GM12874 (cell line): Measurements from ENCODE around the gene GAP43.

ENCODE experiments used
- TF ChIP-seq, protein P1 (sequence below): IDR thresholded peaks from 2 replicates; pipeline ENCODE4 v1.5.1; 2011; ENCODE audit warnings: low read depth, mild to moderate bottlenecking, control low read depth, low read length, moderate library complexity; ENCODE audit not compliant: insufficient read depth

GAP43 gene

GRCh38 chr3:115623044-115623868, at the start of gene GAP43:
TSS of gene GAP43 (plus strand) at chr3:115623510. CDS start at chr3:115623690, 180 bp downstream.
- TF ChIP-seq, protein P1, sequence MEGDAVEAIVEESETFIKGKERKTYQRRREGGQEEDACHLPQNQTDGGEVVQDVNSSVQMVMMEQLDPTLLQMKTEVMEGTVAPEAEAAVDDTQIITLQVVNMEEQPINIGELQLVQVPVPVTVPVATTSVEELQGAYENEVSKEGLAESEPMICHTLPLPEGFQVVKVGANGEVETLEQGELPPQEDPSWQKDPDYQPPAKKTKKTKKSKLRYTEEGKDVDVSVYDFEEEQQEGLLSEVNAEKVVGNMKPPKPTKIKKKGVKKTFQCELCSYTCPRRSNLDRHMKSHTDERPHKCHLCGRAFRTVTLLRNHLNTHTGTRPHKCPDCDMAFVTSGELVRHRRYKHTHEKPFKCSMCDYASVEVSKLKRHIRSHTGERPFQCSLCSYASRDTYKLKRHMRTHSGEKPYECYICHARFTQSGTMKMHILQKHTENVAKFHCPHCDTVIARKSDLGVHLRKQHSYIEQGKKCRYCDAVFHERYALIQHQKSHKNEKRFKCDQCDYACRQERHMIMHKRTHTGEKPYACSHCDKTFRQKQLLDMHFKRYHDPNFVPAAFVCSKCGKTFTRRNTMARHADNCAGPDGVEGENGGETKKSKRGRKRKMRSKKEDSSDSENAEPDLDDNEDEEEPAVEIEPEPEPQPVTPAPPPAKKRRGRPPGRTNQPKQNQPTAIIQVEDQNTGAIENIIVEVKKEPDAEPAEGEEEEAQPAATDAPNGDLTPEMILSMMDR: no peak

DNA sequence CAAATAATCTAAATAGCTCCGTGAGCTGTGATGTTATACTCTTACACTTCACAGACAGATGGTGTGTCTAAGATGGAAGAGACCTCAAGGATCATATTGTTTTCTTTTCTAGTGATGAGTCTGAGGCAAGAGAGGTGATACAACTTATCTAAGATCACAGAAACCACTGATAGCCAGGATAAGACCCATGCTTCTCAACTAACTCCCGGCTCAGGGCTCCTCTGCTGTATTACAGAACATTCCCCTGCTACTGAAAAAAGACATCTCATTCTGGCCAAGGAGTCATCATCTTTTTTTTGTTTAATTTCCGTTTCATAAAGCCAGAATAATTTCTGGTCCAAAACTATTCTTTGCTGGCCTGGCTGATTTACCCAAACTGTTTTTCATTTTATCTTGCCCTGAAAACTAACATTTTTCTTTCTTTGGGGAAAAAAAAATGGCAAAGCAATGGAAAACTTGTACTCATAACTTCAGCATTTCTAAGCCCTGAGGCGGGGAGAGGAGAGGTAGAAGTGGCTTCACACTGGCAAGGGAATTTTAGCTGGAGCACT, 46.9 kb upstream of the GAP43 start:
- TF ChIP-seq, protein P1: no peak

DNA sequence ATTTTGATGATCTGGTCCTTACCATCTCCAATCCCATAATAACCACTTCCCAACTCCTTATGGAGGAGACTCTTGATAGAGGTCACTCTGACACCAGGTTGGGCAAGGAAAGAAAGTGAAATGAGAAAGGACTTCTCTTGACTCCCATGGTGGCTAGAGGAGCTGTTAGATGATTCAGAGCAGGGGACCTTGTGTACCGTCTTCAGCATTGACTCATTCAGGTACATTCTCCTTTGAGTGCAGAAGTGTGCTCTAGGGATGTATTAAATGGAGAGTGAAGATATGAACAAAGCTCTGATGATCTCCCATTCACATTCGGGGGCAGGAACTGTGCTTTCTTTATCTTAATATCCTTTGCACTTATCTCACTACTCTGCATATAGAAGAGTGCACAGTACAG, 46.3 kb upstream of the GAP43 start:
- TF ChIP-seq, protein P1: no peak

DNA sequence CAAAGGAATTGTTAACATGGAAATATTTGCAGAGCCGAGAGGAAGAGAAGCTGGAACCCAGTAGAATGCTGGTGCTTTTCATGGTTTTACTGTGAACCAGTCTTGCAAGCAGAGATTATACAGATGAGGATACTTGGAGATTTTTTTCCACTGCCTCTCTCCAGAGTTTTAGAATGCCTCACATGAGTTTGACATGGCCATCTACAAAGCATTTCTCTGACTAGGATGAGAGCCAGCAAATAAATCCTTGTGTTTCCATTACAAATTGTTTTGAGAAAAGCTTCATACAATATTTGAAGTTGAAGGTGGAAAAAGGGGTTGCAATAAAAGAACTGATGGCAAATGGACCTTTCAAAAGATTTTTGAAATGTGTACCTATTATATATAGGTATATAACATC, 45.0 kb upstream of the GAP43 start:
- TF ChIP-seq, protein P1: no peak

- TF ChIP-seq, protein P1: no peak
Observed at GRCh38 chr3:115580566-115580965, 42.7 kb upstream of the GAP43 start.

DNA sequence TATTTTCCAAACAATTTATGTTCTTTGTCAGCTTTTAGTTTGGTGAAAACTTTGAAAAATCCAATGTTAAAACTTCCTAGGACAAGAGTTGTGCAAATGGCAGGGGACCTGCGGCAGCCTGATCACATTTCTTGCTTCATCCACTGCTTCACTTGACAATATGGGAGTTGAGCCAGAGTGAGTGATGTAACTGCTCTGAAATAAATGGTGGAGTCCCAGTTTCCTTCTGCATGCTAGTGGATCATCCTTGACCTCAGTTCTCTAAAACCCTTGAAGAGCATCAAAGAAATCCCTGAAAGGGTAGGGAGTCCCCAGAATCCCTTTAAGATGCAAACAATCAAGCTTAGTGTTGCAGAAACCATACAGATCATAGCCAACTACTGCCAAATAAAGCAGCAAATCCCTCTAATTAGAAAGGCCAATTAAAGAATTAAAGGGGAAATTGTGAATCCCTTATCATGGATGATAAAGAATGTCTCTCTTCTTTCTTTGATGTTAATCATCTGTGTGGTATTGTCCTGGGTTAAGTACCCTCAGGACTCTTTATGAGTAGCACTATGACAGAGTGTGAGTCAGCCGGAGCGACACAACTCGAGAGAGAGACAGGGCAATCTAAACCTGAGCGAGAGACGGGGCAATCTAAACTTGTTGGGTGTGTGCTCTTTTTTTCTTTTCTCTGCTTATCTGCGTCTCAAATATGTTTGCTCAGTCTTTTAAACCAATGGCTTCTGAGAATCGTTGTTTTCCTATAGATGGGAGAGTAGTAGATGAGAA, 41.8 kb upstream of the GAP43 start:
- TF ChIP-seq, protein P1: no peak
